Endothelial cell of umbilical vein (primary cell): ENCODE measurements around the gene RIPOR3. TPM values are rescaled to one million over a fixed set of nuclear protein-coding genes. Genes with fewer than 3 reads are reported as not detected.

Source experiments
- BruUV-seq: library from RNA; stranded (reverse); fragments of 400-500 nt; replicated peaks from 2 replicates; lab custom pipeline; 2021; lab: Mats Ljungman, UMichigan
- CTCF ChIA-PET: fragments of 300-600, 350-600 bp; sonication (Branson Sonifier 250); formaldehyde crosslinking; loops from one replicate; lab custom pipeline; 2021; ENCODE audit warnings: antibody characterized with exemption, inconsistent platforms; lab: Charles Lee
- POLR2A ChIA-PET: fragments of 300-600, 350-600 bp; sonication (Branson Sonifier 250); formaldehyde crosslinking; loops from one replicate; lab custom pipeline; 2021; ENCODE audit warnings: antibody characterized with exemption, inconsistent platforms; lab: Charles Lee
- DNase-seq: peaks from one replicate; pipeline ENCODE4 v3.0.0-alpha.2; 2011; ENCODE audit warnings: low read depth, low spot score
- FAIRE-seq: peaks from 2 replicates; lab custom pipeline; 2011; peaks lifted over from hg19 to GRCh38; lab: Jason Lieb, UNC
- H2AFZ ChIP-seq: 2 replicates; pipeline ENCODE4 v1.6.0; 2012; ENCODE audit warnings: low read depth, low read length, control low read depth, inconsistent platforms
- H3K27ac ChIP-seq: 2 replicates; pipeline ENCODE4 v1.5.1; 2011; ENCODE audit warnings: low read depth, mild to moderate bottlenecking, control low read depth, low read length, moderate library complexity; ENCODE audit not compliant: insufficient read depth
- H3K27me3 ChIP-seq, 2 experiments: 2 replicates each; pipeline versions ENCODE4 v1.6.0 to v1.6.1; 2011; ENCODE audit warnings: low read length in 2 of 2, mixed read lengths in 1 of 2; ENCODE audit not compliant: control insufficient read depth in 2 of 2, insufficient read depth in 2 of 2
- H3K36me3 ChIP-seq, 2 experiments: 2 replicates in 1 of 2; 3 replicates in 1 of 2; pipeline ENCODE4 v1.5.1; 2011; ENCODE audit warnings: low read length in 2 of 2, mild to moderate bottlenecking in 1 of 2, moderate library complexity in 1 of 2; ENCODE audit not compliant: control insufficient read depth in 2 of 2, insufficient read depth in 2 of 2; ENCODE audit errors: extremely low read depth in 1 of 2
- H3K4me1 ChIP-seq: 3 replicates; pipeline ENCODE4 v1.5.1; 2011; ENCODE audit warnings: mild to moderate bottlenecking, low read length; ENCODE audit not compliant: control insufficient read depth, insufficient read depth; ENCODE audit errors: extremely low read depth
- H3K4me2 ChIP-seq: 2 replicates; pipeline ENCODE4 v1.6.1; 2011; ENCODE audit warnings: low read length, control low read depth, mixed read lengths; ENCODE audit not compliant: insufficient read depth
- H3K4me3 ChIP-seq, 3 experiments: fragments of 200-600 bp in 1 of 3; sonication (generic), shearing (Covaris generic) in 1 of 3; replicated peaks in 1 of 3; 2 replicates each; pipeline ENCODE4 v1.5.1; 2011 to 2016; ENCODE audit warnings: control low read depth in 3 of 3, low read length in 3 of 3, mild to moderate bottlenecking in 2 of 3, inconsistent platforms in 1 of 3, low read depth in 1 of 3, moderate library complexity in 1 of 3; ENCODE audit not compliant: insufficient read depth in 1 of 3
- H3K79me2 ChIP-seq: 2 replicates; pipeline ENCODE4 v1.6.0; 2012; ENCODE audit warnings: low read length, inconsistent platforms; ENCODE audit not compliant: control insufficient read depth, insufficient read depth
- H3K9ac ChIP-seq: replicated peaks from 2 replicates; pipeline ENCODE3; 2011; ENCODE audit warnings: low read length, control low read depth; ENCODE audit not compliant: insufficient read depth; ENCODE audit errors: extremely low read depth
- H3K9me1 ChIP-seq: replicated peaks from 3 replicates; pipeline ENCODE4 v1.6.0; 2011; ENCODE audit warnings: mild to moderate bottlenecking, low read length; ENCODE audit not compliant: control insufficient read depth, insufficient read depth; ENCODE audit errors: extremely low read depth
- H3K9me3 ChIP-seq: replicated peaks from 2 replicates; pipeline ENCODE4 v1.5.1; 2012; ENCODE audit warnings: low read length, inconsistent platforms; ENCODE audit not compliant: control insufficient read depth, insufficient read depth
- H4K20me1 ChIP-seq: replicated peaks from 2 replicates; pipeline ENCODE3; 2011; ENCODE audit warnings: mild to moderate bottlenecking, low read length; ENCODE audit not compliant: control insufficient read depth, insufficient read depth; ENCODE audit errors: extremely low read depth
- EZH2 ChIP-seq: IDR thresholded peaks from 2 replicates; pipeline ENCODE4 v1.6.1; 2012; ENCODE audit warnings: borderline replicate concordance, low read depth, mild to moderate bottlenecking, moderate library complexity, low read length, inconsistent platforms; ENCODE audit not compliant: severe bottlenecking
- FOS ChIP-seq: IDR thresholded peaks from 2 replicates; pipeline ENCODE4 v1.6.1; 2011; ENCODE audit warnings: mild to moderate bottlenecking, low read length, moderate library complexity, borderline replicate concordance; ENCODE audit not compliant: insufficient read depth
- GATA2 ChIP-seq: IDR thresholded peaks from 2 replicates; pipeline ENCODE4 v1.7.0; 2011; ENCODE audit warnings: low read depth, mild to moderate bottlenecking, moderate library complexity, mixed read lengths, low read length; ENCODE audit not compliant: insufficient read length, insufficient read depth
- JUN ChIP-seq: IDR thresholded peaks from 2 replicates; pipeline ENCODE4 v1.6.1; 2011; ENCODE audit warnings: borderline replicate concordance, low read depth; ENCODE audit not compliant: insufficient read length, insufficient read depth
- MAX ChIP-seq: IDR thresholded peaks from 2 replicates; pipeline ENCODE4 v1.6.1; 2011; ENCODE audit not compliant: insufficient read depth, insufficient read length
- MYC ChIP-seq: IDR thresholded peaks from one replicate; pipeline ENCODE4 v1.6.1; 2011; ENCODE audit warnings: mild to moderate bottlenecking, low read depth, low read length
- POLR2A ChIP-seq: IDR thresholded peaks from 2 replicates; pipeline ENCODE4 v1.6.1; 2012; ENCODE audit warnings: low read depth, mild to moderate bottlenecking, control low read depth, low read length
- POLR2AphosphoS5 ChIP-seq: IDR thresholded peaks from 2 replicates; pipeline ENCODE4 v1.6.1; 2012; ENCODE audit warnings: low read depth, mild to moderate bottlenecking, control low read depth, low read length, moderate library complexity; ENCODE audit not compliant: insufficient read depth
- dilution Hi-C: fragments of 300-500 bp; cut with MboI; formaldehyde crosslinking; loops from one replicate; pipeline ENCODE4 v1.15.0; 2019; ENCODE audit warnings: low sequenced_read_pairs; ENCODE audit not compliant: extremely low pct_ligation_motif_present
- intact Hi-C: fragments of 100-400 bp; cut with micrococcal nuclease; formaldehyde crosslinking; loops from one replicate; pipeline ENCODE4 v1.10.0; 2022
- polyA plus RNA-seq, 4 experiments: library from polyadenylated mRNA; depleted of rRNA in 3 of 4; stranded (reverse) in 3 of 4; unstranded in 1 of 4; fragments of >200 nt; gene quantifications; 2 replicates each; pipeline versions ENCODE4 v1.2.1 to v1.2.3, GENCODE V29; 2011 to 2012; ENCODE audit warnings: missing spikeins in 1 of 4
- total RNA-seq: library from RNA; stranded (reverse); gene quantifications from 2 replicates; pipeline ENCODE4 v1.2.3, GENCODE V29; 2021
- TF ChIP-seq, protein P1 (sequence below), 2 donors: IDR thresholded peaks; 1 replicate in 1 of 2; 2 replicates in 1 of 2; pipeline ENCODE4 v1.5.1; 2011; ENCODE audit warnings: low read length in 2 of 2, mild to moderate bottlenecking in 2 of 2, moderate library complexity in 2 of 2, control low read depth in 1 of 2, inconsistent platforms in 1 of 2, low read depth in 1 of 2; ENCODE audit not compliant: insufficient read depth in 1 of 2; ENCODE audit errors: extremely low read depth in 1 of 2

The RIPOR3 gene
- total and polyA plus RNA-seq, 2 donors (not counting 3 experiments of a cell fraction or from before 2014, with no cell fraction given) = not detected

DNA sequence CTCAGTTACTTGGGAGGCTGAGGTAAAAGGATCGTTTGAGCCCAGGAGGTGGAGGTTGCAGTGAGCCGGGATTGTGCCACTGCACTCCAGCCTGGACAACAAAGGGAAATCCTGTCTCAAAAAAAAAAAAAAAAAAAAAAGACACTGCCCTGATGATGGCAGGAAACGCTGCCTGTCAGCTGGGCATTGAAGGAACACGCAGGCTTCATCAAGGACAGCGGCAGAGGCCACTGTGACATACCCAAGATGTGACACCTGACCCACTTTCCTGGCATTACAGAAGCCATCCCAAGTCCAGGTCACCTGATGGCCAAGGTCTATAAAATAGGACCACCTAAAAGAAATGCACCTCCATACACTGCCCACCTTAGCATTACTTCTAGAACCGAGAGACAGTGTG lies 75.9 kb downstream of the RIPOR3 start:
- BruUV-seq = no TSS peak
- no peaks in the 10 kb centered on the region for H3K27me3 ChIP-seq
- FAIRE-seq = no peak

More for the DNA sequence above, 75.9 kb downstream of the RIPOR3 start:
- Histone ChIP-seq H3K36me3 (no peaks in the 10 kb centered on the region), H3K4me3 (no peak overlapping the region), H3K79me2 (no peaks in the 10 kb centered on the region), H3K4me2 (no peak overlapping the region), H3K9ac (no peak overlapping the region), H4K20me1 (no peaks in the 10 kb centered on the region), H3K4me1 (no peaks in the 10 kb centered on the region), H3K27ac (no peak overlapping the region), H2AFZ (no peak overlapping the region), H3K9me1 (no peaks in the 10 kb centered on the region), H3K9me3 (no peaks in the 10 kb centered on the region)
- intact Hi-C loops = no loop called here
- CTCF ChIA-PET = interaction anchor here (0.6 kb wide), 1 partner anchor 396 kb away, joined by 3 read pairs; no protein-coding TSS in a partner anchor
- POLR2A ChIA-PET = no interaction called here
- dilution Hi-C loops = no loop called here
- DNase-seq = no peak
- TF ChIP-seq, protein P1, sequence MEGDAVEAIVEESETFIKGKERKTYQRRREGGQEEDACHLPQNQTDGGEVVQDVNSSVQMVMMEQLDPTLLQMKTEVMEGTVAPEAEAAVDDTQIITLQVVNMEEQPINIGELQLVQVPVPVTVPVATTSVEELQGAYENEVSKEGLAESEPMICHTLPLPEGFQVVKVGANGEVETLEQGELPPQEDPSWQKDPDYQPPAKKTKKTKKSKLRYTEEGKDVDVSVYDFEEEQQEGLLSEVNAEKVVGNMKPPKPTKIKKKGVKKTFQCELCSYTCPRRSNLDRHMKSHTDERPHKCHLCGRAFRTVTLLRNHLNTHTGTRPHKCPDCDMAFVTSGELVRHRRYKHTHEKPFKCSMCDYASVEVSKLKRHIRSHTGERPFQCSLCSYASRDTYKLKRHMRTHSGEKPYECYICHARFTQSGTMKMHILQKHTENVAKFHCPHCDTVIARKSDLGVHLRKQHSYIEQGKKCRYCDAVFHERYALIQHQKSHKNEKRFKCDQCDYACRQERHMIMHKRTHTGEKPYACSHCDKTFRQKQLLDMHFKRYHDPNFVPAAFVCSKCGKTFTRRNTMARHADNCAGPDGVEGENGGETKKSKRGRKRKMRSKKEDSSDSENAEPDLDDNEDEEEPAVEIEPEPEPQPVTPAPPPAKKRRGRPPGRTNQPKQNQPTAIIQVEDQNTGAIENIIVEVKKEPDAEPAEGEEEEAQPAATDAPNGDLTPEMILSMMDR (IDR thresholded peaks at IDR 0.05; ENCODE audit: extremely low read depth in 1 of 2, insufficient read depth in 1 of 2, low read depth in 1 of 2, low read length in 2 of 2) = no peak
- TF ChIP-seq GATA2 = no peak
- TF ChIP-seq FOS = no peak
- TF ChIP-seq MAX = no peak
- TF ChIP-seq EZH2 = no peak
- no peak for TF ChIP-seq POLR2AphosphoS5
- TF ChIP-seq MYC = no peak
- TF ChIP-seq JUN = no peak
- TF ChIP-seq POLR2A = no peak
